GM19468 (cell line): ENCODE measurements around the gene CNKSR2.

Experiments used
- ATAC-seq: cut with Tn5 transposase; IDR thresholded peaks from one replicate; pipeline ENCODE4 v1.9.1; 2021; ENCODE audit warnings: mild to moderate bottlenecking, moderate library complexity, moderate number of reproducible peaks; ENCODE audit not compliant: unreplicated experiment; ENCODE audit errors: extremely low read depth

Gene CNKSR2

DNA sequence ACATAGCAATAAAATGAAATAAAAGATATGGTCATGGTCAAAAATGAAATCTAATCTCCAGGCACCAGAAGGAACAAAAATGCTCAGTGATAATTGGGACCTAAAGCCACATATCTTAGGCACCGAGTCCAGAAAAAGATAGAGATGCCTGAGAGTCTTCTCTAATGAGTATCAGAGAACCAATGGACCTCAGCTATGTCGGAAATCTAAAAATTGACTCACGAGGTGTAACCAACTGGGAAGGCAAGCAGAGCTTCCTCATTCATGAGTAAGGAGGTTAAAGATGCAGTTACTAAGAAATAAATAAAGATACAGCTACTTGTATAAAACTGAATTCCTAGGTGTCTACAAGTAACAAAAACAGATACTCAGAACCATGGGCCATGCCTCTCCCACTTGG, 211.8 kb downstream of the CNKSR2 start:
- ATAC-seq: no peak

GRCh38 chrX:21590012-21590776, 216.0 kb downstream of the CNKSR2 start:
- no peak for ATAC-seq

GRCh38 chrX:21606002-21606401, 231.8 kb downstream of the CNKSR2 start:
- ATAC-seq: no peak

DNA sequence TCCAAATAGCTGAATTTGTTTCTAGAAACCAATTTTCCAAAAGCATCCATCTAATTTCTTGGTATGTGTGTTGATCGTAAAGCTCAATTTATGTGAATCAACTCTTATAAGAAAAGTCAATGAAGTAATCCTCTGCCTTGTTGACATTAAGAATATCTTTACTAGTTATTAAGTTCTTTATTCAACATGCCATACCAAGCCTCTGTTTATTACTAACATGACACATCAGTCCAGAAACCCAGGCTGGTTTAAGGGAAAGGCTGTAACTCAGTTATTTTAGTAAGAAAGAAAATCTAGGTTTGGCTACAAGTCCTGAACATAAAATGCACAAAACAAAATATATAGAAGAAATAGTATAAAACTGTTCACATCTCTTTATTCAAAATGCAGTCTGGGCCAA, 235.9 kb downstream of the CNKSR2 start:
- no peak for ATAC-seq

DNA sequence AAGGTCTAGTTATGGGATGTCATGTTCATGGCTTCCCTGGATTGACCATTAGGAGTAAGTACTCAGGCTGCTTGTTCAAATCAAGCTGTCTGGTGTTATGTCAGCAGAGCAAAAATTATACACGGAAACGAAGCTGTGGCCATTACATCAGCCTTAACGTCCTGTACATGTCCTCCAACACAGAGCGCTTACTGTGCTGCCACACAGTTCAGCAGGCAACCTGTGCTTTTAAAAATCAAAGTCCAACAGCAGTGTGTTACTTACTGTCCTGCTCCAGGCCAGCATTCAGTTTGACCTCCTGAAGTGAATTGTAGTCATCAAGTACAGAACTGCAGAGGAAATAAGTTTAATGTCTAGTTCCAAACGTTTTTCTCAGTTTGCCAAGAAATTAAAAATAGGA, 237.9 kb downstream of the CNKSR2 start:
- no peak for ATAC-seq

- ATAC-seq: no peak
Observed at GRCh38 chrX:21616386-21616785, 242.2 kb downstream of the CNKSR2 start.

GRCh38 chrX:21620234-21620633, 246.0 kb downstream of the CNKSR2 start:
- no peak for ATAC-seq

- ATAC-seq: no peak
Observed at GRCh38 chrX:21623778-21624501, 249.7 kb downstream of the CNKSR2 start.

- no peak for ATAC-seq
Observed at GRCh38 chrX:21632027-21632426, 257.8 kb downstream of the CNKSR2 start.

DNA sequence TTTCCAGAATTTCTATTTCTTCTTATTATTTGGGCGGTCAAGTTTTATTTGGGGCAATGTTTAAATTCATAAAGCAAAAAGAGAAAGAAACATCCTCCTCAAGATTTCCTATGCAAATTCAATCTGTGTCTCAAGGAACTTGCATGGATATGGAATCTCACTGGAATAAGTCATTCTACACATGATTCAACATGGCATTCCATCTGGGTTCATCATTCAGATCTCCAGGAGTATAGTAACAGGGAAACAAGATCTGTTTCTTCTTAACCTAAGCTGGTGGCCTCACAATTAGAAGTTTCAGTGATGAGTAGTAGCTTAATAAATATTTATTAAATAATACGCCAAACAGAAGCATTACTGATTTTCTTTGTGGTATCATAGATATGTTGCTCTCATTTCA, 264.1 kb downstream of the CNKSR2 start:
- no peak for ATAC-seq

DNA sequence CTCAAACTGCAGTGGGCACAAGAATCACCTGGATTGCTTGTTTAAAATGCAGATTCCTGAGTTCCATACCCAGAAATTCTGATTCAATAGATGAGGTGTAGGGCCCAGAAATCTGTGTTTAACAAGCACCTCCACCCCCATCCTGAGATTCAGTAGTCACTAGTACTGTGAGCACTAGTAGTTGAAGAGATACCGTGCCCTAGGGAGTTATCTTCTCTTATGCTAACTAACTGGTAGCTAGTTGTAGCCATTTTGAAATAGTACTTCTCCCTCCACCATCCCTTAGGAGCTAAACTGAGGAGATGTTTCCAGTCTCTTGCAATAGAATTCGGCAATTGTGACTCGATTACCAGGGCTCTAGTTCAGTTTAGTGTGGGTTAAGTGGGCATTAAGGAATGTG, 265.6 kb downstream of the CNKSR2 start:
- ATAC-seq: no peak

DNA sequence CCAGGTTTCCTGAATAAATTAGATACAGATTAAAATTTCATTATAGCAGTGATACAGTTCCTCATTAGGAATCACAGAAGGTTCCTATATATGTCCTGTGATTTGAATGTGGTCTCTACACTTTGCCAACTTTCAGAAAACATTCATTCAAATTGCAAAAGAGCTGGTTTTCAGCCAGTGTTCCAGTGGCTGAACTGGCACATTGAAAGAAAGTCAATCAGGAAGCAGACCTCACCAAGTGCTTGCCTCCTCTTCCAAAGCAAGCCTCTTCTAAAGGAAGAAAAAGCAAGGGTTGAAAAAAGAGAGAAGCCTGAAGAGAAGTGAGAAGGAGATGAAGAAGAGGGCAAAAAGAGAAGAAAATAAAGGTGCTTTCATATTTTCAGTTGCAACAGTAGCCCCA, 271.2 kb downstream of the CNKSR2 start:
- no peak for ATAC-seq

GRCh38 chrX:21645886-21646285, 271.7 kb downstream of the CNKSR2 start:
- no peak for ATAC-seq

- ATAC-seq: no peak
Observed at GRCh38 chrX:21655901-21656586, 281.8 kb downstream of the CNKSR2 start.

DNA sequence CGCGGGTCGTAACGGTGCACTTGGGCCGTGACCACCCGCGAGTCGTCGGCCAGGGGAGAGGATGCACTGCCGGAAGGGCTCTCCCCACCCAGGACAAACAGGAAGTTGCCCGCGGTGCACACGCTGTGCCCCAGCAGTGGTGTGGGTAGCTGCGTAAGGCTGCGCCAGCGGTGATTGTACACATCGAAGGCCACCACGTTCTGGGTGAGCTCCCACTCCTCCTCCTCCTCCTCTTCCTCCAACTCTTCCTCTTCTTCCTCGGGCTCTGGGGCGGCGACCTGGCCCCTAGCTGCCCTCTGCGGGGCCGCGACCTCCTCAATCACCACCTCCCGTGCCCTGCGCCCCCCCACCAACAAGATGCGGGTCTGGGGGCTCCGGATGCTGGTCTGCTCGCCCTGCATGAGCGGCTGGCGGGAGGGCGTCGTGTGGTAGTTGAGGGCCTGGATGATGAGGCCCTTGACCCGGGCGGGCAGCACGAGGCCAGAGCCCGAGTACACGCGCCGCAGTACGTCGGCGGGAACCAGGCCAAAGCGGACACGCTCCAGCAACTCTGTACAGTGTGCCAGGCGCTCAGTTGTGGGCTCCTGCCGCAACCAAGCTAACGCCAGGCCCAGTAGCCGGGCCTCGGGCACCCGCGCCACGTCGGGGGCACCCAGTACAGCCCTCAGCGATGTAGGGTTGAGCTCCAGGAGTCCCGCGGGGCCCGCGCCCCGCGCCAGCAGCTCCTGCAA, 282.5 kb downstream of the CNKSR2 start:
- no peak for ATAC-seq

DNA sequence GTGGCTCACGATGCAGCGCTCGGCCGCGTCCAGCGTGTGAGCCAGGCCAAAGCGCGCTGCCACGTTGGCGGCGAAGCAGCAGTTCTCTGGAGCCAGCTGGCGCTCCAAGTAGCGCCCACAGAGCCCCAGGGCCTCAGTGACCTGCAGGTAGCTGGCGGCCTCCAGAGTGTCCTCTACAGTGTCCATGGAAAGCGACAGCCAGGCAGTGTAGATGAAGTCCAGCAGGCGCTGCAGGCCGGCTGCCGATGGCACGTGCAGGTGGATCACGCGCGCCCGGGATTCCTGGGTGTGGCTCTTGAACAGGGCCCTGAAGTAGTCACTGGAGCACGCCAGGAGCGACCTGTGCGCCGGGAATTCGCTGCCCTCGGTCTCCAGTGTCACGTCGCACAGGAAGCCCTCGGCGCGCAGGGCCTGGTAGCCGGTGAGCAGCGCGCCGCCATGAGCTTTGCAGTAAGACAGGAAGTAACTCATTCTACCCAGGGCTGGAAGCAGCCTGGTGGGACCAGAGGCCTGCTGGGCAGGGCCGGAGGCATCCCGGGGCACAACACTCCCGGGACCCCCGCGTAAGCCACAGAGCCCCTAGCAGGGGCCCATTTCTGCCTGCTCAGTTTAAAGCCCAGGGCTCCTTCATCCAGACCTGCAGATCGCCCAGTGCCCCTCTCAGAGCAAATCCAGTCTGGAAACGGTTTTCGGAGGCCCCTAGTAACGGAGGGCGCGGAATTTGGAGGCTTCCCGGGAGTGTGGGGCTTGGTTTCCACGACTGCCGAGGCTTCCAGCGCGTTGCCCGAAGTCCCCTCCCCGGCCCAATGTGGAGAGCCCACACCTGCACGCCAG, 283.3 kb downstream of the CNKSR2 start:
- no peak for ATAC-seq

DNA sequence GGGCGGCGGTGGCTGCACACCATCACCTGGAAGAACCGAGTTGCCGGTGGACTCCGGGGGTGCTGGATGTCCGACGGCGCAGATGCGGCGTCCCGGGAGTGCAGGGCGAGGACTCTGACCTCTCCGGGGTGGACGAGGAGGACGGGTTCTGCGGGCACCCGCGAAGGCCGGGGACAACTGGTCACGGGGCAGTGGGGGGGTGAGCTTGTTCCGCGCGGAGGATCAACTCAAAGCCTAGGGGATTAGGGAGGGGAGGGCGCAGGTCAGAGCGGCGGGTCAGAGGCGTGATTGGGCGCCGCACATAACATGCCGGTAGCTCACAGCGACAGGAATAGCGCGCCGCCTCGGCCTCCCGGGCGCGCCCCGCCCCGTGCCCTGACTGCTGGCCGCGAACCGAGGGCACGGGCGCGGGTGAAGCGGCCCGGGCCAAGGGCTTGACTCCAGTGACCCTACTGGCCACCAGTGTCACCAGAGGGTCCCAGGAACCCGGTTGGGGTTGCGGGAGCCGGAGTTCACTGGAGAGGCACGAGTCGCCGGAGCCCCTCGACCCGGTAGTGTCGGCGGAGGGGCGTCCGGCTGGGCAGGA, 284.0 kb downstream of the CNKSR2 start, which contains the start of gene KLHL34:
Gene KLHL34, minus strand, starts transcription at position 179 of the 586 bp plus-strand sequence. CDS start 542 bp downstream, outside the sequence.
- ATAC-seq: no peak

- no peak for ATAC-seq
Observed at GRCh38 chrX:21658746-21659145, 284.5 kb downstream of the CNKSR2 start.

GRCh38 chrX:21659320-21659719, 285.1 kb downstream of the CNKSR2 start:
- ATAC-seq: no peak
